Neutrophil (primary cell): Measurements from ENCODE around the gene TNIK.

Source experiments
- H3K27ac ChIP-seq: fragments of 200-600 bp; sonication (generic); 2 replicates; pipeline ENCODE4 v1.5.1; 2016; ENCODE audit warnings: mild to moderate bottlenecking, moderate library complexity
- H3K27me3 ChIP-seq: fragments of 200-600 bp; sonication (generic); 2 replicates; pipeline ENCODE4 v1.6.0; 2016; ENCODE audit warnings: mild to moderate bottlenecking
- H3K36me3 ChIP-seq: fragments of 200-600 bp; sonication (generic); 2 replicates; pipeline ENCODE4 v1.5.1; 2017
- H3K4me1 ChIP-seq, 2 experiments: fragments of 200-600 bp in 1 of 2; sonication (generic) in 1 of 2; 1 replicate in 1 of 2; 2 replicates in 1 of 2; pipeline versions ENCODE4 v1.5.1 to v1.6.1; 2013 to 2016; ENCODE audit warnings: low read depth in 1 of 2, low read length in 1 of 2, mild to moderate bottlenecking in 1 of 2, moderate library complexity in 1 of 2; ENCODE audit not compliant: control insufficient read depth in 1 of 2, insufficient read depth in 1 of 2
- H3K4me3 ChIP-seq, 2 experiments: fragments of 200-600 bp in 1 of 2; sonication (generic) in 1 of 2; 1 replicate in 1 of 2; 2 replicates in 1 of 2; pipeline ENCODE4 v1.5.1; 2013 to 2016; ENCODE audit warnings: low read depth in 1 of 2, low read length in 1 of 2, mild to moderate bottlenecking in 1 of 2, moderate library complexity in 1 of 2
- H3K9me3 ChIP-seq: fragments of 200-600 bp; sonication (generic); 2 replicates; pipeline ENCODE4 v1.5.1; 2016
- CTCF ChIP-seq: fragments of 200-600 bp; sonication (generic); IDR thresholded peaks from 2 replicates; pipeline ENCODE4 v1.5.1; 2016; ENCODE audit warnings: antibody characterized with exemption

TNIK gene

GRCh38 chr3:171328419-171329082 lies 131.7 kb downstream of the TNIK start:
- Histone ChIP-seq H3K36me3 (no peaks in the 10 kb centered on the region), H3K9me3 (no peaks in the 10 kb centered on the region), H3K27me3 (no peaks in the 10 kb centered on the region), H3K4me3 (no peak overlapping the region), H3K4me1 (peaks cover 3 to 5% of the 10 kb centered on the region in 2 experiments), H3K27ac (no peak overlapping the region)
- no peak for TF ChIP-seq CTCF

- no peak for TF ChIP-seq CTCF
- no peaks in the 10 kb centered on the region for H3K36me3 ChIP-seq
- H3K4me3 ChIP-seq = no peak overlapping the region
- H3K27ac ChIP-seq = no peak overlapping the region
- H3K9me3 ChIP-seq = no peaks in the 10 kb centered on the region
- no peaks in the 10 kb centered on the region for H3K27me3 ChIP-seq
- peaks cover 3 to 5% of the 10 kb centered on the region in 2 experiments for H3K4me1 ChIP-seq
These were observed 132.6 kb downstream of the TNIK start for GRCh38 chr3:171327441-171328174.

GRCh38 chr3:171326717-171327440 lies 133.3 kb downstream of the TNIK start:
- no peak for TF ChIP-seq CTCF
- H3K27ac ChIP-seq = no peak overlapping the region
- no peaks in the 10 kb centered on the region for H3K9me3 ChIP-seq

GRCh38 chr3:171323938-171324536 lies 136.2 kb downstream of the TNIK start:
- TF ChIP-seq CTCF = no peak
- Histone ChIP-seq H3K27me3 (no peaks in the 10 kb centered on the region), H3K4me1 (peaks cover 3 to 5% of the 10 kb centered on the region in 2 experiments), H3K9me3 (no peaks in the 10 kb centered on the region), H3K4me3 (no peak overlapping the region), H3K27ac (no peak overlapping the region), H3K36me3 (no peaks in the 10 kb centered on the region)

More at GRCh38 chr3:171326717-171327440, 133.3 kb downstream of the TNIK start:
- Histone ChIP-seq H3K4me1 (peaks cover 3 to 5% of the 10 kb centered on the region in 2 experiments), H3K27me3 (no peaks in the 10 kb centered on the region), H3K36me3 (no peaks in the 10 kb centered on the region), H3K4me3 (no peak overlapping the region)

GRCh38 chr3:171321559-171322360 lies 138.4 kb downstream of the TNIK start:
- H3K27ac ChIP-seq = no peak overlapping the region

More at GRCh38 chr3:171321559-171322360, 138.4 kb downstream of the TNIK start:
- H3K36me3 ChIP-seq = no peaks in the 10 kb centered on the region
- no peaks in the 10 kb centered on the region for H3K9me3 ChIP-seq
- no peaks in the 10 kb centered on the region for H3K4me1 ChIP-seq
- no peak overlapping the region for H3K4me3 ChIP-seq
- no peaks in the 10 kb centered on the region for H3K27me3 ChIP-seq
- TF ChIP-seq CTCF = no peak
